Measurements from ENCODE around the gene PLAAT3.
"Not testable (repeated sequence)": the region's sequence is repeated elsewhere in the genome, so short reads cannot be mapped to it uniquely, and the experiment has no call there.

Gene PLAAT3

DNA sequence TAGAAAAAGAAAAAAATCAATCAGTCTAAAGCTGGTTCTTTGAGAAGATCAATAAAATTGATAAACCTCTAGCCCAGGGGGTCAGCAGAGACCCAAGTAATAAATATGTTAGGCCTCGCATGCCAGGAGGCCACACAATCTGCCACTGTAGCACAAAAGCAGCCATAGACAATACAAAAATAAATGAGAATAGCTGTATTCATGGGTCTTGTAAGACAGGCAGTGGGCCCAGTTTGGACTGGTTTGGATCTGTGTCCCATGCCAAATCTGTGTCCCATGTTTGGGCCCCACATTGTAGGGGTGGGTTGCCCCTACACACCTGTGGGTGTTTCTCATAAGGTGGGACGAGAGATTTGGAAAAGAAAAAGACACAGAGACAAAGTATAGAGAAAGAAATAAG, 84.2 kb downstream of the PLAAT3 start:
- no peaks in the 10 kb centered on the region for H3K9me3 ChIP-seq (ENCODE audit: control insufficient read depth, low read length)
- H3K27ac ChIP-seq (ENCODE audit: insufficient read depth, low read depth, low read length, poor library complexity, severe bottlenecking) = no peak overlapping the region
- H3K4me1 ChIP-seq (ENCODE audit: control insufficient read depth, insufficient read depth, low read length) = peaks cover 20% of the 10 kb centered on the region
- H3K4me3 ChIP-seq (ENCODE audit: insufficient read depth, low read depth, low read length) = no peak overlapping the region
- H3K27me3 ChIP-seq (ENCODE audit: control insufficient read depth, insufficient read depth, low read length, poor library complexity, severe bottlenecking) = peaks cover 4% of the 10 kb centered on the region
- no peaks in the 10 kb centered on the region for H3K36me3 ChIP-seq (ENCODE audit: control insufficient read depth, insufficient read depth, low read length)
- 69 to 73% methylated on average over 2 of the region's 2 CpGs for WGBS, 2 experiments

DNA sequence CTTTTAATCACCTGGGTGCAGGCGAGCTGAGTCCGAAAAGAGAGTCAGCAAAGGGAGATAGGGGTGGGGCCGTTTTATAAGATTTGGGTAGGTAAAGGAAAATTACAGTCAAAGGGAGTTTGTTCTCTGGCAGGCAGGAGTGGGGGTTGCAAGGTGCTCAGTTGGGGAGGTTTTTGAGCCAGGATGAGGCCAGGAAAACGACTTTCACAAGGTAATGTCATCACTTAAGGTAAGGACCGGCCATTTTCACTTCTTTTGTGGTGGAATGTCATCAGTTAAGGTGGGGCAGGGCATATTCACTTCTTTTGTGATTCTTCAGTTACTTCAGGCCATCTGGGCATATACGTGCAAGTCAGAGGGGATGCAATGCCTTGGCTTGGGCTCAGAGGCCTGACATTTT, 84.9 kb downstream of the PLAAT3 start:
- not testable (repeated sequence) for H3K27me3 ChIP-seq (ENCODE audit: control insufficient read depth, insufficient read depth, low read length, poor library complexity, severe bottlenecking); H3K36me3 ChIP-seq (ENCODE audit: control insufficient read depth, insufficient read depth, low read length); H3K4me3 ChIP-seq (ENCODE audit: insufficient read depth, low read depth, low read length); H3K9me3 ChIP-seq (ENCODE audit: control insufficient read depth, low read length); H3K27ac ChIP-seq (ENCODE audit: insufficient read depth, low read depth, low read length, poor library complexity, severe bottlenecking)
- peaks cover 20% of the 10 kb centered on the region for H3K4me1 ChIP-seq (ENCODE audit: control insufficient read depth, insufficient read depth, low read length)
- WGBS, 2 experiments = 33 to 35% methylated on average over 6 of the region's 6 CpGs

DNA sequence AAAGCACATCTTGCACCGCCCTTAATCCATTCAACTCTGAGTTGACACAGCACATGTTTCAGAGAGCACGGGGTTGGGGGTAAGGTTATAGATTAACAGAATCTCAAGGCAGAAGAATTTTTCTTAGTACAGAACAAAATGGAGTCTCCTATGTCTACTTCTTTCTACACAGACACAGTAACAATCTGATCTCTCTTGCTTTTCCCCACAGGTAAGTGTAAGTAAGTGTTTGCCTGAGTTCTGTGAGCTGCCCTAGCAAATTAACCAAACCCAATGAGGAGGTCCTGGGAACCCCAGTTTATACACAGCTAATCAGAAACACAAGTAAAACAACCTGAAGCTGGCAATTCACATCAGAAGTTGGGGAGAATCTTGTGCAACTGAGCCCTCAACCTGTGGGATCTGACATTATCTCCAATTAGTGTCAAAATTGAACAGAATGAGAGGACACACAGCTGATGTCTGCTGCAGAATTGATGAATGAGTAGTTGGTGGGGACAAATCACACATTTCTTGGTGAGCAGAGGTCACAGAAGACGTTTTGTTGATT, 85.4 kb downstream of the PLAAT3 start:
- not testable (repeated sequence) for H3K27ac ChIP-seq (ENCODE audit: insufficient read depth, low read depth, low read length, poor library complexity, severe bottlenecking); H3K36me3 ChIP-seq (ENCODE audit: control insufficient read depth, insufficient read depth, low read length); H3K9me3 ChIP-seq (ENCODE audit: control insufficient read depth, low read length); H3K27me3 ChIP-seq (ENCODE audit: control insufficient read depth, insufficient read depth, low read length, poor library complexity, severe bottlenecking); H3K4me3 ChIP-seq (ENCODE audit: insufficient read depth, low read depth, low read length)
- WGBS, 2 experiments = 11 to 17% methylated on average over 1 of the region's 3 CpGs
- peaks cover 20% of the 10 kb centered on the region for H3K4me1 ChIP-seq (ENCODE audit: control insufficient read depth, insufficient read depth, low read length)

GRCh38 chr11:63528156-63528555, 86.1 kb downstream of the PLAAT3 start:
- not testable (repeated sequence) for H3K9me3 ChIP-seq (ENCODE audit: control insufficient read depth, low read length); H3K27ac ChIP-seq (ENCODE audit: insufficient read depth, low read depth, low read length, poor library complexity, severe bottlenecking); H3K27me3 ChIP-seq (ENCODE audit: control insufficient read depth, insufficient read depth, low read length, poor library complexity, severe bottlenecking); H3K36me3 ChIP-seq (ENCODE audit: control insufficient read depth, insufficient read depth, low read length); H3K4me3 ChIP-seq (ENCODE audit: insufficient read depth, low read depth, low read length)
- 20 to 21% methylated on average over 6 to 7 of the region's 11 CpGs for WGBS, 2 experiments
- H3K4me1 ChIP-seq (ENCODE audit: control insufficient read depth, insufficient read depth, low read length) = peaks cover 18% of the 10 kb centered on the region

DNA sequence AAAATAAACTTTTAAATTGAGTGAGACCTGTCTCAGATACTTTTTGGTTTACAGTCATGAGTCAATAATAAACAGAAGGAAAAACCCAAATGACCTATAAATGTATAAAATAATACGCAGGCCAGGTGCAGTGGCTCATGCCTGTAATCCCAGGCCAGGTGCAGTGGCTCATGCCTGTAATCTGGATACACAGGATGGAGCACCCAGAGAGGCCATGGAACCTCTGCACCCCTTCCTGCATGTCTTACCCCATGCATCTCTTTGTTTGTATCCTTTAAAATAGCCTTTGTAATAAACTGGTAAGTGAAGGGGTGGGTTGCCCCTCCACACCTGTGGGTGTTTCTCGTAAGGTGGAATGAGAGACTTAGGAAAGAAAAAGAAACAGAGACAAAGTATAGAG, 86.6 kb downstream of the PLAAT3 start:
- H3K4me3 ChIP-seq (ENCODE audit: insufficient read depth, low read depth, low read length) = no peak overlapping the region

More for the DNA sequence above, 86.6 kb downstream of the PLAAT3 start:
- H3K9me3 ChIP-seq (ENCODE audit: control insufficient read depth, low read length) = no peaks in the 10 kb centered on the region
- WGBS, 2 experiments = 88 to 89% methylated on average over 2 of the region's 2 CpGs
- peaks cover 15% of the 10 kb centered on the region for H3K4me1 ChIP-seq (ENCODE audit: control insufficient read depth, insufficient read depth, low read length)
- H3K27me3 ChIP-seq (ENCODE audit: control insufficient read depth, insufficient read depth, low read length, poor library complexity, severe bottlenecking) = peaks cover 4% of the 10 kb centered on the region
- H3K36me3 ChIP-seq (ENCODE audit: control insufficient read depth, insufficient read depth, low read length) = no peaks in the 10 kb centered on the region
- H3K27ac ChIP-seq (ENCODE audit: insufficient read depth, low read depth, low read length, poor library complexity, severe bottlenecking) = no peak overlapping the region
